GM20000 (cell line): ENCODE data around the gene PANK1.

Source experiments
- DNase-seq: peaks from one replicate; pipeline ENCODE4 v3.0.0; 2012; ENCODE audit warnings: low spot score
- CTCF ChIP-seq: IDR thresholded peaks from 2 replicates; pipeline ENCODE4 v1.5.1; 2012; ENCODE audit warnings: mild to moderate bottlenecking, control low read depth; ENCODE audit errors: extremely low read depth, missing control alignments

PANK1 gene

DNA sequence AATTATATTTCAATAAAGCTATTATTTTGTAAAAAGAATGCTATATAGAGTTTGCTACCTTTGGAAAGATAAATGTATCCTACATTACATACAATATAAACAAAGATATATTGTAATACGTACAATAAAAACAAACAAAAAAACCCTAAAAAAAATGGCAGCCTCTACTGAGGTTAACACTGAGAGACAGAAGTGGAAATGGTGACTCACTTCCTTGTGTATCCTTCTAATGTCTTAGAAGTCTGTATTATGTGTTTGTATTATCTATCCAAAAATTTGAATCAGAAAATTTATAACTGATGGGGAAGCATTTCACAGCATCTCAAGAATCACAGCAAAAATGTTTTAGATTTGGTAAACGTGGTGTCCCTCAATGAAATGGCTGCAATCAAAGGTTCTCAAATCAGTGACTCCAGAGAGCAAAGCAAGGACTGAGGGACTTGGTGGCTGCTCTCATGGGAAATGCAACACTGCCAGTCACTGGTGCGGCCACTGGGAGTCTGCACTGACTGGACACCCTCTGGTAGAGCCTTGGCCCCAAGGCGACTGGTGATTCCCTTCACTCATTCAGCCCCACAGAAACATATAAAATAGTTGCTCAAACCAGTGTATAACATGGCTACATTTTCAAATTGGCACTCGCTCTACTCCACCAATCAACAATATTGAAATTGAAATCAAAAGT lies 53.8 kb downstream of the PANK1 start:
- no peak for DNase-seq

DNA sequence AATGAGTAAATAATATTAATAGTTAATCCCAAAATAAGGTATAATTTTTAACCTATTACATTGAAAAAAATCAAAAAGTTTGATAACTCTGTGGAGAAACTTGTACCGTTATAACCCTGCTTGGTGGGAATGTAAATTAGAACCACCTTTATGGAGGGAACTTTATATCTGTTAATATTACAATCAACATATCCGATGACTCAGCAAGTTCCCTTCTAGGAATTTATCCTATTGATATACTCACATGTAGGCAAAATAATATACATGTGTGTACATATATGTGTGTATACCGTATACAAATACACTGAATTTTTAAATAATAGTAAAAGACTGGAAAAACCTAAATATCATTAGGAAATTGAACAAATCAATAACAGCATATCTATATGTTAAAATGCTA lies 54.7 kb downstream of the PANK1 start:
- no peak for TF ChIP-seq CTCF
- DNase-seq = no peak

More for the DNA sequence above, 53.8 kb downstream of the PANK1 start:
- TF ChIP-seq CTCF = no peak

- TF ChIP-seq CTCF = no peak
- DNase-seq = no peak
Observed at GRCh38 chr10:89589101-89589720, 55.8 kb downstream of the PANK1 start.

DNA sequence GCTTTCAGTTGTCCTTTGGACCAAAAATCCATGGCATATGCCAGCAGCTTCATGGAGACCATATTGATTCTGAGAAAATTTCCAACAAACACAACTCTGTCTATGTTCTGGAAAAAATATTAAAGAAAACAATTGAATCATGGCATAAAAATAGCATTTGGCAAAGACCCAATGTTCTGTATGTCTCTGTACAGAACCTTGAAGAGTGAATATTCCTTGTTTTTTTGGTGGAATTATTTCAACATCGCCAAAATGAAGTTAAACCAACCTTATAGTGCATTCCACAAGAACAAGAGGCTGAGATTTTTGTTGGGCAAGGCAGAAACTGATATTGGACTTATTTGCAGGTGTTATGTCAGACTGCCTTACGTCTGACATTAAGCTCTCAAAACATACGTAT lies 56.4 kb downstream of the PANK1 start:
- no peak for DNase-seq
- TF ChIP-seq CTCF = no peak

- DNase-seq = no peak
- no peak for TF ChIP-seq CTCF
Observed at GRCh38 chr10:89582022-89582421, 63.0 kb downstream of the PANK1 start.

GRCh38 chr10:89580243-89580642 lies 64.8 kb downstream of the PANK1 start:
- TF ChIP-seq CTCF = no peak

GRCh38 chr10:89576696-89577095 lies 68.3 kb downstream of the PANK1 start:
- TF ChIP-seq CTCF = no peak
- DNase-seq = no peak

More at GRCh38 chr10:89580243-89580642, 64.8 kb downstream of the PANK1 start:
- DNase-seq = no peak
